ENCODE measurements around the gene AMT. TPM values are rescaled to one million over a fixed set of nuclear protein-coding genes. Genes with fewer than 3 reads are reported as not detected.

AMT gene
- total and polyA plus RNA-seq, 2 experiments from 2014 or later, result 32.8 to 35.6 TPM

- Mint-ChIP-seq H3K27ac (no peak overlapping the region), H3K4me1 (peaks cover 33% of the 10 kb centered on the region), H3K27me3 (ENCODE audit: insufficient read depth, low read depth, poor library complexity) (peaks cover 18% of the 10 kb centered on the region), H3K9me3 (no peaks in the 10 kb centered on the region), H3K36me3 (ENCODE audit: low read depth) (peaks cover 4% of the 10 kb centered on the region; the same call in 1 of the 3 replicates), H3K4me3 (no peak overlapping the region)
- Histone ChIP-seq H3K79me2 (replicated peaks; ENCODE audit: insufficient read depth) (peaks cover 6% of the 10 kb centered on the region), H3K4me3 (no peak overlapping the region), H3K27ac (ENCODE audit: low read depth) (no peak overlapping the region), H3K36me3 (ENCODE audit: insufficient read depth) (no peaks in the 10 kb centered on the region), H3F3A (replicated peaks; ENCODE audit: low read depth) (peaks cover 21% of the 10 kb centered on the region), H3K27me3 (ENCODE audit: insufficient read depth) (no peaks in the 10 kb centered on the region), H3K4me1 (ENCODE audit: insufficient read depth) (peaks cover 30% of the 10 kb centered on the region), H4K20me1 (replicated peaks; ENCODE audit: insufficient read depth) (peaks cover under 1% of the 10 kb centered on the region; the same call in 1 of the 2 replicates), H3K4me2 (no peak overlapping the region), H3K9me2 (ENCODE audit: insufficient read depth) (no peaks in the 10 kb centered on the region), H2AFZ (no peak overlapping the region; the same call in 1 of the 2 replicates)
- no peak for ATAC-seq
- no peak for TF ChIP-seq JUNB (IDR thresholded peaks at IDR 0.05; ENCODE audit: unreplicated experiment)
- no peak for TF ChIP-seq POLR2AphosphoS5 (IDR thresholded peaks at IDR 0.05; ENCODE audit: low read depth)
- TF ChIP-seq CREB1 (CRISPR knock-in tag; IDR thresholded peaks at IDR 0.05; ENCODE audit: low read depth), result no peak
- TF ChIP-seq, protein P1, sequence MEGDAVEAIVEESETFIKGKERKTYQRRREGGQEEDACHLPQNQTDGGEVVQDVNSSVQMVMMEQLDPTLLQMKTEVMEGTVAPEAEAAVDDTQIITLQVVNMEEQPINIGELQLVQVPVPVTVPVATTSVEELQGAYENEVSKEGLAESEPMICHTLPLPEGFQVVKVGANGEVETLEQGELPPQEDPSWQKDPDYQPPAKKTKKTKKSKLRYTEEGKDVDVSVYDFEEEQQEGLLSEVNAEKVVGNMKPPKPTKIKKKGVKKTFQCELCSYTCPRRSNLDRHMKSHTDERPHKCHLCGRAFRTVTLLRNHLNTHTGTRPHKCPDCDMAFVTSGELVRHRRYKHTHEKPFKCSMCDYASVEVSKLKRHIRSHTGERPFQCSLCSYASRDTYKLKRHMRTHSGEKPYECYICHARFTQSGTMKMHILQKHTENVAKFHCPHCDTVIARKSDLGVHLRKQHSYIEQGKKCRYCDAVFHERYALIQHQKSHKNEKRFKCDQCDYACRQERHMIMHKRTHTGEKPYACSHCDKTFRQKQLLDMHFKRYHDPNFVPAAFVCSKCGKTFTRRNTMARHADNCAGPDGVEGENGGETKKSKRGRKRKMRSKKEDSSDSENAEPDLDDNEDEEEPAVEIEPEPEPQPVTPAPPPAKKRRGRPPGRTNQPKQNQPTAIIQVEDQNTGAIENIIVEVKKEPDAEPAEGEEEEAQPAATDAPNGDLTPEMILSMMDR (conservative IDR thresholded peaks at IDR 0.05; ENCODE audit: low read depth in 2 of 2), result no peak
- DNase-seq (ENCODE audit: low spot score), result no peak
Measured at GRCh38 chr3:49466085-49466484, 43.8 kb upstream of the AMT start.

DNA sequence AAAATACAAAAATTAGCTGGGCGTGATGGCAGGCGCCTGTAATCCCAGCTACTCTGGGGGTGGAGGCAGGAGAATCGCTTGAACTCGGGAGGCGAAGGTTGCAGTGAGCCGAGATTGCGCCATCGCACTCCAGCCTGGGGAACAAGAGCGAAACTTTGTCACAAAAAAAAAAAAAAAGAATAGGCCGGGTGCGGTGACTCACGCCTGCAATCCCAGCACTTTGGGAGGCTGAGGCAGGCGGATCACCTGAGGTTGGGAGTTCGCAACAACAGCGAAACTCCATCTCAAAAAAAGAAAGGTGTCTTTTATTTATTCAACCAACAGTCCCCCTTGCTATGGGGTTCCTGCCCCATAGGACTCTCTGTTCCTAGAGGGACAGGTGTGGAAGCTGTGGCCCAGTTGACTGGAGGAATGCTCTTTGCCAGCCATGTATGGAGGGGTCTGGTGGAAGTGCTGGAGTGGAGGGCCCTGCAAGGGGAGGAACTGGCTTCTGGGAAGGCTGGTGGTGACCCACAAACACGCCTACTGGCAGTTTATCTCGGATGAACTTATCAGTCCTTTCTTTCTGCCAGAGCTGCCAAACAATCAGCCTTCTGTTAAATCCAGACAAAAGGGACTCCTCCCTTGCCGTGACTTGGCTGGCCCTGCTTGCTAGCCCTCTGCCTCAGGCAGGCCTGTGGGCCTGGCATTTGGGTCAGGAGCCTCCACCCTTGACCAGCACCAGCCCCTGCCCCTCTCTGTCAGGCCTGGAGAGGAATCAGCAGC, 43.2 kb upstream of the AMT start:
- H3K27ac ChIP-seq (ENCODE audit: low read depth), result no peak overlapping the region
- H3K4me1 Mint-ChIP-seq, result peaks cover 38% of the 10 kb centered on the region
- H3K4me2 ChIP-seq, result no peak overlapping the region
- H3K4me1 ChIP-seq (ENCODE audit: insufficient read depth), result peaks cover 35% of the 10 kb centered on the region
- no peak overlapping the region for H3K4me3 Mint-ChIP-seq
- no peaks in the 10 kb centered on the region for H4K20me1 ChIP-seq (replicated peaks; ENCODE audit: insufficient read depth)
- H3K9me3 Mint-ChIP-seq, result no peaks in the 10 kb centered on the region
- no peaks in the 10 kb centered on the region for H3K79me2 ChIP-seq (replicated peaks; ENCODE audit: insufficient read depth)
- no peaks in the 10 kb centered on the region for H3K27me3 ChIP-seq (ENCODE audit: insufficient read depth)
- no peaks in the 10 kb centered on the region; the same call in 2 of the 3 replicates for H3K36me3 Mint-ChIP-seq (ENCODE audit: low read depth)
- peak overlapping the region; percentile 48; the same call in 1 of the 2 replicates for H3K27ac Mint-ChIP-seq
- H3K27me3 Mint-ChIP-seq (ENCODE audit: insufficient read depth, low read depth, poor library complexity), result peaks cover 17% of the 10 kb centered on the region
- peaks cover 21% of the 10 kb centered on the region for H3F3A ChIP-seq (replicated peaks; ENCODE audit: low read depth)
- H3K4me3 ChIP-seq, result no peak overlapping the region
- no peaks in the 10 kb centered on the region for H3K9me2 ChIP-seq (ENCODE audit: insufficient read depth)
- H3K36me3 ChIP-seq (ENCODE audit: insufficient read depth), result no peaks in the 10 kb centered on the region
- no peak overlapping the region; the same call in none of the 2 replicates for H2AFZ ChIP-seq
- ATAC-seq (no peak), DNase-seq (ENCODE audit: low spot score) (no peak)
- TF ChIP-seq, protein P2, sequence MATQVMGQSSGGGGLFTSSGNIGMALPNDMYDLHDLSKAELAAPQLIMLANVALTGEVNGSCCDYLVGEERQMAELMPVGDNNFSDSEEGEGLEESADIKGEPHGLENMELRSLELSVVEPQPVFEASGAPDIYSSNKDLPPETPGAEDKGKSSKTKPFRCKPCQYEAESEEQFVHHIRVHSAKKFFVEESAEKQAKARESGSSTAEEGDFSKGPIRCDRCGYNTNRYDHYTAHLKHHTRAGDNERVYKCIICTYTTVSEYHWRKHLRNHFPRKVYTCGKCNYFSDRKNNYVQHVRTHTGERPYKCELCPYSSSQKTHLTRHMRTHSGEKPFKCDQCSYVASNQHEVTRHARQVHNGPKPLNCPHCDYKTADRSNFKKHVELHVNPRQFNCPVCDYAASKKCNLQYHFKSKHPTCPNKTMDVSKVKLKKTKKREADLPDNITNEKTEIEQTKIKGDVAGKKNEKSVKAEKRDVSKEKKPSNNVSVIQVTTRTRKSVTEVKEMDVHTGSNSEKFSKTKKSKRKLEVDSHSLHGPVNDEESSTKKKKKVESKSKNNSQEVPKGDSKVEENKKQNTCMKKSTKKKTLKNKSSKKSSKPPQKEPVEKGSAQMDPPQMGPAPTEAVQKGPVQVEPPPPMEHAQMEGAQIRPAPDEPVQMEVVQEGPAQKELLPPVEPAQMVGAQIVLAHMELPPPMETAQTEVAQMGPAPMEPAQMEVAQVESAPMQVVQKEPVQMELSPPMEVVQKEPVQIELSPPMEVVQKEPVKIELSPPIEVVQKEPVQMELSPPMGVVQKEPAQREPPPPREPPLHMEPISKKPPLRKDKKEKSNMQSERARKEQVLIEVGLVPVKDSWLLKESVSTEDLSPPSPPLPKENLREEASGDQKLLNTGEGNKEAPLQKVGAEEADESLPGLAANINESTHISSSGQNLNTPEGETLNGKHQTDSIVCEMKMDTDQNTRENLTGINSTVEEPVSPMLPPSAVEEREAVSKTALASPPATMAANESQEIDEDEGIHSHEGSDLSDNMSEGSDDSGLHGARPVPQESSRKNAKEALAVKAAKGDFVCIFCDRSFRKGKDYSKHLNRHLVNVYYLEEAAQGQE (IDR thresholded peaks at IDR 0.05; ENCODE audit: unreplicated experiment), result no peak
- TF ChIP-seq EZH2phosphoT487 (IDR thresholded peaks at IDR 0.05; ENCODE audit: unreplicated experiment), result no peak
- no peak for TF ChIP-seq JUNB (IDR thresholded peaks at IDR 0.05; ENCODE audit: unreplicated experiment)
- TF ChIP-seq EZH2 (IDR thresholded peaks at IDR 0.05; ENCODE audit: low read depth, unreplicated experiment), result no peak
- TF ChIP-seq ZNF331 (CRISPR knock-in tag; IDR thresholded peaks at IDR 0.05; ENCODE audit: low read depth), result no peak
- no peak for TF ChIP-seq ZNF114 (CRISPR knock-in tag; IDR thresholded peaks at IDR 0.05)

All from GM23338 (cell line).